HG03066 (cell line): ENCODE results near the gene VPS37C.

Experiments
- ATAC-seq: cut with Tn5 transposase; IDR thresholded peaks from one replicate; pipeline ENCODE4 v1.9.1; 2021; ENCODE audit warnings: low read depth; ENCODE audit not compliant: unreplicated experiment

Gene VPS37C

DNA sequence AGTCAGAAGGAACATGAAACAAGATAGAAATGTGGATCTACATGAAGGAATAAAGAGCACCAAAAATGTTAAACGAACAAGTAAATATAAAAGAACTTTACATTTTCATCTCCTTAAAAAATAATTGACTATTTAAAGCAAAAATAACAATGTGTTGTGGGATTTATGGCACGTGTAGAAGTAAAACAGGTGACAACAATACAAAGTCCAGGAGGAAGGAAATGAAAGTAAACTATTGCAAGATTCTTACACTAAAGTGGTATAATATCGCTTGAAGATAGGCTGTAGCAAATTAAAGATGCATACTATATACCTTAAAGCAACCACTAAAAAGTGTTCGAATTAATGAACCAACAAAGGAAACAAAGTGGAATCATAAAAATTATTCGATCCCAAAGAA is 5.5 kb downstream of the VPS37C start:
- no peak for ATAC-seq

- no peak for ATAC-seq
These were observed 5.9 kb downstream of the VPS37C start for GRCh38 chr11:61155312-61155711.

DNA sequence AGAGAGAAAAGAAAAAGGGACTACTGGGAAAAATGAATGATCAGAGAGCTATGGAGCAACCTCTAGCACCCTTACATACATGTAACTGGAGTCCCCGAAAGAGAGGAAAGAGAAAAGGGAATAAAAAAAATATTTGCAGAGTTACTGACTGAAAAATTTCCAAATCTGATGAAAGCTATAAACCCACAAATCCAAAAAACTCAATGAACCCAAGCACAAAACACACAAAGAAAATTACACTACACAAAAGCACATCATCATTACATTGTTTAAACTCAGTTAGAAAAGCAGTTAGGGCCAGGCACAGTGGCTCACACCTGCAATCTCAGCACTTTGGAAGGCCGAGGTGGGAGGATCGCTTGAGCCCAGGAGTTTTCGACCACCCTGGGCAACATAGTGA is 6.7 kb downstream of the VPS37C start:
- no peak for ATAC-seq

GRCh38 chr11:61153593-61154095 is 7.6 kb downstream of the VPS37C start:
- ATAC-seq, result no peak

- no peak for ATAC-seq
These were observed 8.2 kb downstream of the VPS37C start for GRCh38 chr11:61152816-61153592.

GRCh38 chr11:61151545-61152252 is 9.5 kb downstream of the VPS37C start:
- ATAC-seq, result no peak

- ATAC-seq, result no peak
These were observed 10.3 kb downstream of the VPS37C start for GRCh38 chr11:61150706-61151544.

- no peak for ATAC-seq
These were observed 11.3 kb downstream of the VPS37C start for GRCh38 chr11:61149624-61150615.

DNA sequence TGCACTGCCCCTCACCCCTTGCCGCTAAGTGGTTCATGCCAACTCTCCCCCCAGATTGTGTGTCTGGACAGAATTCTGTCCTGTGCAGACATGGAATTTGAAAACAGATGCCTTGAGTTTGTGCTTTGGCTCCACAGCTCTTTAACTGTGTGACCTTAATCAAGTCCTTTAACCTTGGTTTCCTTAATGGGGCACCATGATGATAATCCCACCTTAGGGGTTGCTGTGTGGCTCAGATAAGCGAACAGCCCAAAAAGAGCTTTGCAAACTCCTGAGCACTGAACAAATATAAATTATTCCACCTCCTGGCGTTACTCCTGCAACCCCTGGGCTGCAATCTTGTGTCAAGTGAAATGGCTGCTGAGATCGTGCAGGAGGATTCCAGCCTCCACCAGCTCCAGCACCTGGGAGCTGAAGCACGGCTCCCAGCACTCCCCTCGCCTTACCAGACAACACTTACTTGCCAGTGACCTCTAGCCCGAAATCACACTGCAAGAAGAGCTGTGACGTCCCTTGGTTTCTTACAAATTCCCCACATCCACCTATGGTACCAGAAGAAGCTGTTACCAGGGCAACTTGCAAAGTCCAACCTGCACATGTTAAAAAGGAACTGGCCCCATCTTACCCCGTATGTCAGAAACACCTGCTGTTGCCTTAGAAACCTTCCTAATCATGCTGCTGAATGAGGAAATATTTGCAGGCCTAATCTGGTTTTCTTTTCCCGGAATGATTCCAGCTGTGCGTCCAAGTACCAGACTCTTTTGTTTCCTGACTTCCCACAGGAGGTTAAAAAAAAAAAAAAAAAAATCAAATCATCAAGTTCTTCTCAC is 13.2 kb downstream of the VPS37C start:
- ATAC-seq, result no peak

GRCh38 chr11:61147271-61147670 is 14.0 kb downstream of the VPS37C start:
- no peak for ATAC-seq

DNA sequence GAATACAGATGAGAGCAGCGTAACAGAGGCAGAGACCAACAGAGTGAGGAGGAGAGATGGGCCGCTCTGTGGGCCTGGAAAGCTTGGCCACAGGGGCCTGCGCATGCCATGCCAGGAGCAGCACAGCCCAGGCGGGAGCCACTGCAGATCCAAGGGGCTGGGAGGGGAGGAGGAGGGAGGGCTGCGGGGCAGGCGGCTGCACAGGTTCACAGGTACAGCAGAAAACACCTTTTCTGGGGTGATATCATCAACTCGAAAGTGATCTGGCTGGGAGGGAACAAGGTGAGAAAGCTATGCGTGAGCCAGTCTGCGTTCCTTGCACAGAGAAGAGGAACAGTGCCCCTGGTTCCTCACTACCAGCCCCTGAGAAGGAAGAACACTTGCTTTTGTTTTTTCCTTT is 14.8 kb downstream of the VPS37C start:
- ATAC-seq, result no peak

DNA sequence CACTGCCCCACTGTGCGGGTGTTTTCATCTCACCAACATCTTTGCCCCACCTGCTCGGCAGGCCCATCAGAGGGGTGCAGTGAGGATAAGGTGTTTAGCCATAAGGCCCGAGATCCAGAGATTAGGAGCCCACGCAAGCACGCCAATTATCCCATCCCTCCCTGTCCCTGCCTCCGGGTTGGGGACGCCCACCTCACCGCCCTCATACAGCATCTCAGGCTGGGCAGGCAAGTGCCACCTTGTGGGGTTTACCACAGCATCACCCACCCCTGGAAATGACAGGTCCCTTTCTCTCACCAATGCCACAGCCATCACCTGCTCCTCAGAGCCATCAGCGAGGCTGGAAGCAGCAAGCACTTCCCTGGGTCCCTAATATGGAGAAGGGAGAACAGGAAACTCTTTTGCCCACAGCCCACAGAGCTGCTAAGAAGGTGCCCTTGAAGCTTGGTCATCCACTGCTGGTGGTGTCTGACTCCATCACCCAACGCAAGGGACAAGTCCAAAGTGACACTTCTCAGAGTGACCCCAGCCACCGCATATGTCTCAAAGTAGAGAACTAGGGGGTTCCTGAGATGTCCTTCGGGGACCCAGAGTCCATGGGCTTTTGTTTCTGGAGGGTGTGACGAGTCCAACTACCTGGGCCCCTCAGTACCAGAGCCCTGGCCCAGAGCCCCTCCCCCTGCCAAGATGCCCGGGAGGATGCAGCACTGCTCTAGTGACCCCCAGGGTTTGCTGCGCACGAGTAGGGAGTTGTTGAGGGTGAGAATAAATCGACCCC is 15.8 kb downstream of the VPS37C start:
- no peak for ATAC-seq

DNA sequence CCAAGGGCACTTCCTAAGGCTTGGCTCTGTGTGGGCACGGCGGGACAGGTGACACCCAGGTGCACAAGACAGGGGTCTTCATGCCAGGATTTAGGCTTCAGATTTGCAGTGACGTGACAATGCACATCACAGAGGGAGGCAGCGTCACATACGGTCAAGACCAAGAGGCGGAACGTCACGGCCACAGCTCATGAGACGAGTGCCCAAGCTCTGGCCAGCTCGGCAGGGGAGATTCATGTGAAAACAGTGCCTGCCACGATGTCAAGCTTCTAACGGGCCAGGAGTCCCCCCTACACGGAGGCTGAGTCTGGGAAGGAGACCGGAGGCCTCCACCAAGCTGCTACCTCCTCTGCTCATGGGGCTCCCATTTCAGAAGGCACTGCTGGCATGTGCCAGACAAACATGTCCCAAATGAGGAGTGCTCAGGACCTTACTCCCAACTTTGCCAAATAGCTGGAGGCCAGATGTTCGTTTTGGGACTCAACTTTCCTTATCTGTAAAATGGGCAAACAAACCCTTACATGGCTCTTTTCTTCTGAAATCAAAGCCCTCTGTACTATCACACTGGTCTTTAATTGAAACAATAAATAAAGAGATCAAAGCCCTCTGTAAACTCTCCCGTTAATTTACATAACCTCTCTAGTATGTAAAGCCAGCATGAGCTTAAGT is 16.6 kb downstream of the VPS37C start:
- no peak for ATAC-seq

DNA sequence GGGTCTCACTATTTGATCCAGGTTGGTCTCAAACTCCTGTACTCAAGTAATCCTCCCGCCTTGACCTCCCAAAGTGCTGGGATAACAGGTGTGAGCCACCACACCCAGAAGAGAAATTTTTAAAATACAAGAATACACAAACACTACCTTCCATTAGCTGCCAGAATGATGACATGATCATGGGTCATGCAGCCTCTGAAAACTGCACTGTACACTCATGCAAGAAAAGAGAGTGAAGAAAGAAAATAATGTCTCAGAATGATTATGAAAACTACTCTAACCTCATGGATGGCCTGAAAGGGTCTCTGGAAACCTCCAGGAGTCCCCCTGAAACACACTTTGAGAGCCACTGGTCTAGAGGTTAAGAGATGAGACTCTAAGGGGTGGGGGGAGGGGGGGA is 18.8 kb downstream of the VPS37C start:
- ATAC-seq, result no peak

DNA sequence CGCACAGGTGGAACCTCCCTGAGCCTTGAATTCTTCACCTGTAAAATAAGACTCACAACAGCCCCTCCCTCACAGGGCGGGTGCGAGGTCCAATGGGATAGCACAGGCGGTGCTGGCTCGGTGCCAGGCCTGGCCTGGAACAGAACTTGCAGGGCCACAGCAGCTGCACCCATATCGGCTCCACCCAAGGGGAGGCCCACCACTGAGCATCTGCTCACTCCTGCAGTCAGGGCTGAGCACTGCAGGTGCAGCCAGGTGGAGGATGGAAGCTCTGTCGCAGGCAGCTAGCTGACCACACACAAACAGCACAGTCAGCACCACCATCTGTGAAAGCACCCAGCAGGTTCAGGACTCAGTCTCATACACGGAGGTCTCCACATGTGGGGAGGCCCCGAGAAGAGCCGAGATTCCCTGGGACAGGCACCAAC is 19.6 kb downstream of the VPS37C start:
- ATAC-seq, result no peak

DNA sequence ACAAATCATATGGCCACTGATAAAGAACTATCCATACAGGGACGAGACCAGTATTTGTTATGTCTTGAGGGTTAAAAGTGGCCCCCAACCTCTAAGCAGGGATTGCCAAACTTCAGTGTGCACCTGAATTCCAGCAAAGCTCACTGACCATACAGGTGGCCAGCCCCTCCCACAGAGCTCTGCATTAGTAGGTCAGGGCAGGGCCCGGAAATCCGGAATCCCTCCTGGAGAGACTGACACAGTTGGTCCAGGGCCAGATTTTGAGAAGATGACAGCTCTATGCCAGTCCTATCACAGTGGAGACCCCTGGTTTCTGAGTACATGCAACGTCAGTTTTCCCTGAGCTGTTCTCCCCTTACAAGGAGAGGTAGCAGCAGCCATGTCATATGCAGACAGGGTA is 20.8 kb downstream of the VPS37C start:
- no peak for ATAC-seq

GRCh38 chr11:61139387-61139786 is 21.8 kb downstream of the VPS37C start:
- no peak for ATAC-seq

DNA sequence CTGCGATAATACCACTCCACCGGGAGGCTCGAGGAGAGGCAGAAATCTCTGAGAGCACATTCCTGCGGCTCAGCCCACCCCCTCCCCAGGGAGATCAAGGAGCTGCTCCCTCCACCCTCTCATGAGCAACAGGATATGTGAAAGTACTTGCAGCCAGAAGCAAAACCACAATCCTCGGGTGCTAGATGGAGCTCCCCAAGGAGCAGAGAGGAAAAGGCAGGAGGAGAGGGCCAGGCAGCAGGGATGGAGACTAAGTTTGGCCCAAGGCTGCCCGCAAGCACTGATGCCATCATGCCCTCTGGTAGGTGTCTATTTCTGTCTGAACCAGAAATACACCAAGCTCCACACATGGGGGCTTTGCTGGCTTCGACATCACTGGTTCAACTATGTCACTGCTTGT is 22.3 kb downstream of the VPS37C start:
- no peak for ATAC-seq
